Chondrocyte (in vitro differentiated cells): ENCODE data around the gene MEIS2. TPM values are rescaled to one million over a fixed set of nuclear protein-coding genes. Genes with fewer than 3 reads are reported as not detected.

Experiments used
- DNase-seq: peaks from one replicate; pipeline ENCODE4 v3.0.0; 2021; ENCODE audit warnings: mixed read lengths, low spot score
- H3K27ac Mint-ChIP-seq: one replicate; pipeline ENCODE4 v1.8.0; 2021; ENCODE audit warnings: mild to moderate bottlenecking, moderate library complexity, mixed read lengths; ENCODE audit not compliant: unreplicated experiment
- H3K27me3 Mint-ChIP-seq: 2 replicates; pipeline ENCODE4 v1.8.0; 2021; ENCODE audit warnings: low read depth, mixed read lengths
- H3K36me3 Mint-ChIP-seq: 2 replicates; pipeline ENCODE4 v1.8.0; 2021; ENCODE audit warnings: low read depth, mixed read lengths
- H3K4me1 Mint-ChIP-seq: 2 replicates; pipeline ENCODE4 v1.8.0; 2021; ENCODE audit warnings: low read depth, mild to moderate bottlenecking, mixed read lengths
- H3K4me3 Mint-ChIP-seq: one replicate; pipeline ENCODE4 v1.8.0; 2021; ENCODE audit warnings: mild to moderate bottlenecking, moderate library complexity, mixed read lengths; ENCODE audit not compliant: unreplicated experiment
- H3K9me3 Mint-ChIP-seq: 2 replicates; pipeline ENCODE4 v1.8.0; 2021; ENCODE audit warnings: low read depth, mixed read lengths
- CTCF ChIP-seq: fragments of 200-600 bp; sonication (generic); IDR thresholded peaks from 2 replicates; pipeline ENCODE4 v1.5.0; 2021; ENCODE audit warnings: antibody characterized with exemption, mild to moderate bottlenecking, moderate library complexity
- total RNA-seq: library from RNA; stranded (reverse); gene quantifications from 3 replicates; pipeline ENCODE4 v1.2.1, GENCODE V29; 2021

The MEIS2 gene
- total RNA-seq, 1 donor from 2014 or later, result 28.3 TPM

GRCh38 chr15:37071134-37071533 lies 29.2 kb downstream of the MEIS2 start:
- DNase-seq, result no peak
- no peaks in the 10 kb centered on the region for H3K27me3 Mint-ChIP-seq
- no peak for TF ChIP-seq CTCF
- H3K4me3 Mint-ChIP-seq, result no peak overlapping the region
- peaks cover 16% of the 10 kb centered on the region for H3K36me3 Mint-ChIP-seq
- peak overlapping the region; percentile 27 for H3K27ac Mint-ChIP-seq
- H3K9me3 Mint-ChIP-seq, result no peaks in the 10 kb centered on the region
- peaks cover 16% of the 10 kb centered on the region for H3K4me1 Mint-ChIP-seq

GRCh38 chr15:37070686-37071085 lies 29.7 kb downstream of the MEIS2 start:
- H3K4me1 Mint-ChIP-seq, result peaks cover 13% of the 10 kb centered on the region
- H3K27me3 Mint-ChIP-seq, result no peaks in the 10 kb centered on the region
- H3K36me3 Mint-ChIP-seq, result peaks cover 16% of the 10 kb centered on the region
- DNase-seq, result no peak
- no peak for TF ChIP-seq CTCF
- H3K27ac Mint-ChIP-seq, result peak overlapping the region; percentile 27
- H3K4me3 Mint-ChIP-seq, result no peak overlapping the region
- no peaks in the 10 kb centered on the region for H3K9me3 Mint-ChIP-seq

- peaks cover 11% of the 10 kb centered on the region for H3K36me3 Mint-ChIP-seq
- DNase-seq, result no peak
- H3K9me3 Mint-ChIP-seq, result no peaks in the 10 kb centered on the region
- peaks cover 31% of the 10 kb centered on the region for H3K4me1 Mint-ChIP-seq
- peak overlapping the region; percentile 29 for H3K27ac Mint-ChIP-seq
- TF ChIP-seq CTCF, result no peak
- no peak overlapping the region for H3K4me3 Mint-ChIP-seq
- H3K27me3 Mint-ChIP-seq, result no peaks in the 10 kb centered on the region
Measured at GRCh38 chr15:37061996-37062395, 38.4 kb downstream of the MEIS2 start.

- peaks cover 2% of the 10 kb centered on the region for H3K9me3 Mint-ChIP-seq
- peaks cover 11% of the 10 kb centered on the region for H3K36me3 Mint-ChIP-seq
- peak overlapping the region; percentile 86 for H3K27ac Mint-ChIP-seq
- no peak overlapping the region for H3K4me3 Mint-ChIP-seq
- H3K27me3 Mint-ChIP-seq, result no peaks in the 10 kb centered on the region
- peaks cover 58% of the 10 kb centered on the region for H3K4me1 Mint-ChIP-seq
- no peak for TF ChIP-seq CTCF
- DNase-seq, result no peak
Measured at GRCh38 chr15:37059086-37059485, 41.3 kb downstream of the MEIS2 start.

GRCh38 chr15:37058316-37058985 lies 41.9 kb downstream of the MEIS2 start:
- no peak for DNase-seq
- Mint-ChIP-seq H3K4me3 (no peak overlapping the region), H3K36me3 (peaks cover 11% of the 10 kb centered on the region), H3K27me3 (no peaks in the 10 kb centered on the region), H3K9me3 (peaks cover 2% of the 10 kb centered on the region), H3K4me1 (peaks cover 63% of the 10 kb centered on the region), H3K27ac (peak overlapping the region; percentile 86)
- no peak for TF ChIP-seq CTCF
